ENCODE data around the gene CMIP. TPM values are rescaled to one million over a fixed set of nuclear protein-coding genes. Genes with fewer than 3 reads are reported as not detected.

Gene CMIP
- total RNA-seq, 1 experiment from 2014 or later: 48.2 TPM

DNA sequence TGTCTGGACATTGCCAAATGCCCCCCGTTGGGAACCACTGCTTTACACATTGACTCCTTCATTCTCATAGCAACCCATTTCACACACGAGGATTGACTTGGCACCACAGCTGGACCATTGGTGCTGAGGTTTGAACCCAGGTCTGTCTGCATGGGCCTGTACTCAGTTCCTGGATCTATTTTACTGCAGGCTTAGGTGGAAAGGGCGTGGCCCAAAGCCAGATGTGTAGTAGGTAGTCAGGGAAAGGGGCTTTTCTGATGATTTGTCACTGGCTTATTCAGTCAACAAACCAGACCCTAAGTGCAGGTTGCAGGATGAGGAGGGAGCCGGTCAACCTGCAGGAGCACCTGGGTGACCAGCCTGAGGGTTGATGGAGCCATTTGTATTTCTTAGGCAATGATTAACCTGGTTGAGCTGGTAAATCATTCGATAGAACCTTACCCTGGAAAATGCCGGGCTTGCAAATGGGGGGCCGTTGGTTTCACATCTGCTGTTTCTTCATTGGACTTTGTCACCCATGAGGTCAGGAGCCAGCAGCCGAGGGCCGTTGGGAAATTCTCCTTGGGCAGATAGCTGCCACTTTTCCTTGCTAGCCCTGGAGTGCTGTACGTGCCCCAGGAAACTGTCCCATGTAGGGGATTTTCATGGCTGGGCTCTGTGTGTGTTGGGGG lies 104.4 kb downstream of the CMIP start:
- H3K4me1 Mint-ChIP-seq: peaks cover 34 to 40% of the 10 kb centered on the region in 2 experiments
- no peaks in the 10 kb centered on the region; the same call in 1 of the 2 replicates for H3K4me1 ChIP-seq (ENCODE audit: insufficient read depth, low read length)
- no peak overlapping the region for H3T11ph ChIP-seq (ENCODE audit: low read length)
- no peaks in the 10 kb centered on the region for H3K23me2 ChIP-seq (ENCODE audit: insufficient read length, low read depth, low read length, poor library complexity, severe bottlenecking)
- no peaks in the 10 kb centered on the region for H3K27me3 ChIP-seq (ENCODE audit: insufficient read depth, low read length)
- H3K9me3 ChIP-seq (ENCODE audit: control insufficient read depth, low read depth, low read length): no peaks in the 10 kb centered on the region
- H3K79me2 ChIP-seq (ENCODE audit: insufficient read depth, low read length): peaks cover 10% of the 10 kb centered on the region; the same call in 1 of the 2 replicates
- H3K4me2 ChIP-seq (ENCODE audit: insufficient read depth, insufficient read length, low read length): no peak overlapping the region
- no peak for DNase-seq
- no peak overlapping the region for H3K4me3 Mint-ChIP-seq
- H3K27ac Mint-ChIP-seq: no peak overlapping the region
- H4K5ac ChIP-seq (ENCODE audit: insufficient read length, low read depth, low read length): no peak overlapping the region
- H3K18ac ChIP-seq (ENCODE audit: insufficient read length, low read depth, low read length): no peak overlapping the region
- no peak overlapping the region for H2BK15ac ChIP-seq (ENCODE audit: low read depth, low read length)
- H3K14ac ChIP-seq (ENCODE audit: insufficient read depth, low read length): no peak overlapping the region
- H2BK20ac ChIP-seq (ENCODE audit: low read depth, low read length, poor library complexity, severe bottlenecking): no peak overlapping the region
- H4K8ac ChIP-seq (replicated peaks; ENCODE audit: insufficient read length, low read depth, low read length): no peak overlapping the region
- WGBS (ENCODE audit: extremely low coverage, insufficient read length, low lambda C conversion rate): no CpG with 5 or more reads among the region's 10 CpGs
- TF ChIP-seq, protein P1, sequence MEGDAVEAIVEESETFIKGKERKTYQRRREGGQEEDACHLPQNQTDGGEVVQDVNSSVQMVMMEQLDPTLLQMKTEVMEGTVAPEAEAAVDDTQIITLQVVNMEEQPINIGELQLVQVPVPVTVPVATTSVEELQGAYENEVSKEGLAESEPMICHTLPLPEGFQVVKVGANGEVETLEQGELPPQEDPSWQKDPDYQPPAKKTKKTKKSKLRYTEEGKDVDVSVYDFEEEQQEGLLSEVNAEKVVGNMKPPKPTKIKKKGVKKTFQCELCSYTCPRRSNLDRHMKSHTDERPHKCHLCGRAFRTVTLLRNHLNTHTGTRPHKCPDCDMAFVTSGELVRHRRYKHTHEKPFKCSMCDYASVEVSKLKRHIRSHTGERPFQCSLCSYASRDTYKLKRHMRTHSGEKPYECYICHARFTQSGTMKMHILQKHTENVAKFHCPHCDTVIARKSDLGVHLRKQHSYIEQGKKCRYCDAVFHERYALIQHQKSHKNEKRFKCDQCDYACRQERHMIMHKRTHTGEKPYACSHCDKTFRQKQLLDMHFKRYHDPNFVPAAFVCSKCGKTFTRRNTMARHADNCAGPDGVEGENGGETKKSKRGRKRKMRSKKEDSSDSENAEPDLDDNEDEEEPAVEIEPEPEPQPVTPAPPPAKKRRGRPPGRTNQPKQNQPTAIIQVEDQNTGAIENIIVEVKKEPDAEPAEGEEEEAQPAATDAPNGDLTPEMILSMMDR (conservative IDR thresholded peaks at IDR 0.05): no peak
- H3K27ac ChIP-seq (ENCODE audit: insufficient read length, low read depth, low read length): no peak overlapping the region
- H4K20me1 ChIP-seq (ENCODE audit: control insufficient read depth, insufficient read depth, insufficient read length): no peaks in the 10 kb centered on the region
- peaks cover 7% of the 10 kb centered on the region for H3K79me1 ChIP-seq (ENCODE audit: insufficient read depth, low read depth, low read length, poor library complexity, severe bottlenecking)
- no peaks in the 10 kb centered on the region for H3K9me3 Mint-ChIP-seq
- H2BK12ac ChIP-seq (ENCODE audit: insufficient read length, low read depth, low read length): no peak overlapping the region
- H3K56ac ChIP-seq (ENCODE audit: insufficient read length, low read depth, low read length): no peak overlapping the region
- H2AK5ac ChIP-seq (ENCODE audit: insufficient read length, low read length): no peak overlapping the region
- no peak overlapping the region for H3K23ac ChIP-seq (ENCODE audit: insufficient read length, low read depth, low read length)
- H3K36me3 Mint-ChIP-seq (ENCODE audit: insufficient read depth in 1 of 3, low read depth in 3 of 3): no peaks in the 10 kb centered on the region; a peak in 2 of 7 replicates
- no peak overlapping the region for H4K91ac ChIP-seq (ENCODE audit: insufficient read length, low read depth, low read length)
- no peak overlapping the region for H3K4ac ChIP-seq (ENCODE audit: low read depth, low read length)
- no peak overlapping the region for H2BK120ac ChIP-seq (ENCODE audit: low read depth, low read length, poor library complexity, severe bottlenecking)
- H2AFZ ChIP-seq (ENCODE audit: low read length): no peak overlapping the region
- no peak overlapping the region for H2BK5ac ChIP-seq (ENCODE audit: insufficient read length, low read length)
- no peak overlapping the region for H3K9ac ChIP-seq (ENCODE audit: extremely low read depth, insufficient read length, low read length)
- H3K27me3 Mint-ChIP-seq (ENCODE audit: low read depth): no peaks in the 10 kb centered on the region

All from H9 (cell line).